Sciatic nerve (tissue), 2 donors: ENCODE data around the gene STAMBP. TPM values are rescaled to one million over a fixed set of nuclear protein-coding genes. Genes with fewer than 3 reads are reported as not detected.
"Not testable (repeated sequence)": the region's sequence is repeated elsewhere in the genome, so short reads cannot be mapped to it uniquely, and the experiment has no call there.

Experiments used
- ATAC-seq: fragments of 200-7000 bp; cut with Tn5 transposase; one replicate; pipeline ENCODE4 v1.9.1; 2020; ENCODE audit warnings: mild to moderate bottlenecking, moderate library complexity
- DNase-seq: peaks from one replicate; pipeline ENCODE4 v3.0.0-alpha.2; 2020; ENCODE audit warnings: low spot score
- intact Hi-C: fragments of 100-400 bp; cut with DNase I; formaldehyde crosslinking; loops from one replicate; pipeline ENCODE4 v1.14.2; 2022
- total RNA-seq: library from RNA; stranded (reverse); fragmentation: NEBNext Ultra II Directional; extraction: Animal tissue kit (Norgen Biotek cat#: 25700); gene quantifications from one replicate; pipeline ENCODE4 v1.2.1, GENCODE V29; 2021
- donor health status: DM: no; HTN: no; CAD: no.
- donor health status: DM: no; HTN: no; CAD: no.

The STAMBP gene
- 41.5 TPM for total RNA-seq

- intact Hi-C loops: no loop called here
- ATAC-seq (peak; percentile 99), DNase-seq (peak; percentile 98)
These were observed at the start of gene STAMBP for GRCh38 chr2:73828818-73829570. Gene STAMBP (plus strand): TSS chr2:73828961. CDS start chr2:73830857, 1,896 bp downstream.

GRCh38 chr2:73779467-73780236 is 49.1 kb upstream of the STAMBP start, which contains the start of gene DUSP11:
Gene DUSP11 (minus strand): TSS chr2:73780103. CDS start chr2:73779974, 129 bp downstream.
- intact Hi-C loops: no loop called here
- DNase-seq (peak; percentile 97), ATAC-seq (peak; percentile 100)

- intact Hi-C loops: no loop called here
- ATAC-seq: no peak
- no peak for DNase-seq
These were observed 48.6 kb upstream of the STAMBP start for GRCh38 chr2:73780237-73780582.

- ATAC-seq, DNase-seq, intact Hi-C loops: not testable (repeated sequence)
These were observed 45.4 kb upstream of the STAMBP start for GRCh38 chr2:73783402-73783801.

GRCh38 chr2:73783883-73784282 is 44.9 kb upstream of the STAMBP start, which contains the start of gene C2orf78:
Gene C2orf78 (plus strand): TSS chr2:73784183. CDS start chr2:73784310, 127 bp downstream.
- ATAC-seq, intact Hi-C loops, DNase-seq: not testable (repeated sequence)

- DNase-seq (no peak), ATAC-seq (no peak)
- intact Hi-C loops: no loop called here
These were observed 16.9 kb upstream of the STAMBP start for GRCh38 chr2:73811878-73812277.

GRCh38 chr2:73812635-73813034 is 16.1 kb upstream of the STAMBP start:
- no peak for DNase-seq
- no peak for ATAC-seq
- intact Hi-C loops: no loop called here

GRCh38 chr2:73818296-73818695 is 10.5 kb upstream of the STAMBP start:
- ATAC-seq (no peak), DNase-seq (no peak)
- intact Hi-C loops: no loop called here

- ATAC-seq: no peak
- intact Hi-C loops: no loop called here
- DNase-seq: no peak
These were observed 7.5 kb upstream of the STAMBP start for GRCh38 chr2:73821227-73821626.

- ATAC-seq: no peak
- DNase-seq: no peak
- intact Hi-C loops: no loop called here
These were observed 7.1 kb upstream of the STAMBP start for GRCh38 chr2:73821669-73822068.

- no peak for DNase-seq
- intact Hi-C loops: no loop called here
- no peak for ATAC-seq
These were observed 6.5 kb upstream of the STAMBP start for GRCh38 chr2:73822276-73822675.

- intact Hi-C loops: no loop called here
- ATAC-seq (no peak), DNase-seq (no peak)
These were observed 5.8 kb upstream of the STAMBP start for GRCh38 chr2:73822991-73823390.

- ATAC-seq (no peak), DNase-seq (no peak)
- intact Hi-C loops: no loop called here
These were observed 5.3 kb upstream of the STAMBP start for GRCh38 chr2:73823416-73823815.

GRCh38 chr2:73823916-73824523 is 4.7 kb upstream of the STAMBP start:
- no peak for ATAC-seq

GRCh38 chr2:73825408-73825807 is 3.4 kb upstream of the STAMBP start:
- intact Hi-C loops: no loop called here

More at GRCh38 chr2:73823916-73824523, 4.7 kb upstream of the STAMBP start:
- intact Hi-C loops: no loop called here
- no peak for DNase-seq

GRCh38 chr2:73827018-73827417 is 1.7 kb upstream of the STAMBP start:
- DNase-seq (no peak), ATAC-seq (no peak)
- intact Hi-C loops: no loop called here

More at GRCh38 chr2:73825408-73825807, 3.4 kb upstream of the STAMBP start:
- ATAC-seq: no peak
- no peak for DNase-seq

- ATAC-seq (no peak), DNase-seq (no peak)
- intact Hi-C loops: no loop called here
These were observed 937 bp upstream of the STAMBP start for GRCh38 chr2:73827660-73828388.

- DNase-seq (no peak), ATAC-seq (no peak)
- intact Hi-C loops: no loop called here
These were observed 358 bp upstream of the STAMBP start for GRCh38 chr2:73828389-73828817.

- intact Hi-C loops: no loop called here
- DNase-seq (no peak), ATAC-seq (no peak)
These were observed 2.2 kb downstream of the STAMBP start for GRCh38 chr2:73830871-73831401.
